HEK293 (cell line): Measurements from ENCODE around the gene CACNA1C.

Experiments
- CTCF ChIP-seq: fragments of 450-650 bp; formaldehyde crosslinking; IDR thresholded peaks from 2 replicates; pipeline ENCODE4 v1.5.1; 2016; ENCODE audit warnings: missing biosample characterization, missing genetic modification characterization
- KLF16 ChIP-seq: fragments of 450-650 bp; formaldehyde crosslinking; IDR thresholded peaks from 2 replicates; pipeline ENCODE4 v1.5.1; 2017; ENCODE audit warnings: missing biosample characterization, missing genetic modification characterization
- KLF9 ChIP-seq: fragments of 450-650 bp; formaldehyde crosslinking; IDR thresholded peaks from 2 replicates; pipeline ENCODE4 v1.5.1; 2016; ENCODE audit warnings: missing biosample characterization, missing genetic modification characterization, low read depth
- ZNF140 ChIP-seq: fragments of 450-650 bp; formaldehyde crosslinking; IDR thresholded peaks from 2 replicates; pipeline ENCODE4 v1.5.1; 2016; ENCODE audit warnings: missing biosample characterization, missing genetic modification characterization
- ZNF274 ChIP-seq, 2 experiments: fragments of 200-500 bp in 1 of 2; fragments of 450-650 bp in 1 of 2; sonication (Bioruptor generic) in 1 of 2; formaldehyde crosslinking in 1 of 2; IDR thresholded peaks; 2 replicates each; pipeline versions ENCODE4 v1.5.1 to v1.6.1; 2014 to 2016; ENCODE audit warnings: borderline replicate concordance in 1 of 2, inconsistent platforms in 1 of 2, low read length in 1 of 2, missing biosample characterization in 1 of 2, missing genetic modification characterization in 1 of 2
- ZNF292 ChIP-seq: fragments of 450-650 bp; formaldehyde crosslinking; IDR thresholded peaks from 2 replicates; pipeline ENCODE4 v1.5.1; 2016; ENCODE audit warnings: low read depth, missing biosample characterization, missing genetic modification characterization, borderline replicate concordance
- ZNF354C ChIP-seq: fragments of 450-650 bp; formaldehyde crosslinking; IDR thresholded peaks from 2 replicates; pipeline ENCODE4 v1.5.1; 2016; ENCODE audit warnings: missing biosample characterization, missing genetic modification characterization, low read depth, borderline replicate concordance
- ZNF423 ChIP-seq: fragments of 450-650 bp; formaldehyde crosslinking; IDR thresholded peaks from 2 replicates; pipeline ENCODE4 v1.5.1; 2016; ENCODE audit warnings: missing biosample characterization, missing genetic modification characterization
- ZNF658 ChIP-seq: fragments of 450-650 bp; formaldehyde crosslinking; IDR thresholded peaks from 2 replicates; pipeline ENCODE4; 2016; ENCODE audit warnings: missing biosample characterization, missing genetic modification characterization
- ZNF768 ChIP-seq: fragments of 450-650 bp; formaldehyde crosslinking; IDR thresholded peaks from 2 replicates; pipeline ENCODE4 v1.5.1; 2018; ENCODE audit warnings: missing biosample characterization, mild to moderate bottlenecking, missing genetic modification characterization
- ZSCAN23 ChIP-seq: fragments of 450-650 bp; formaldehyde crosslinking; IDR thresholded peaks from 2 replicates; pipeline ENCODE4 v1.5.1; 2016; ENCODE audit warnings: missing biosample characterization, missing genetic modification characterization
- ZSCAN30 ChIP-seq: fragments of 450-650 bp; IDR thresholded peaks from 2 replicates; pipeline ENCODE4 v1.5.1; 2018; ENCODE audit warnings: missing biosample characterization, mild to moderate bottlenecking, missing genetic modification characterization, moderate library complexity
- TF ChIP-seq, protein P1 (sequence below): fragments of 450-650 bp; formaldehyde crosslinking; IDR thresholded peaks from 2 replicates; pipeline ENCODE4 v1.5.1; 2016; ENCODE audit warnings: missing biosample characterization, missing genetic modification characterization, borderline replicate concordance

GRCh38 chr12:2117541-2117940 lies 64.8 kb downstream of the CACNA1C start:
- TF ChIP-seq ZNF658 (no peak), CTCF (tag by site-specific recombination) (no peak), ZNF768 (tag by site-specific recombination) (no peak), ZNF140 (tag by site-specific recombination) (no peak), ZNF292 (tag by site-specific recombination) (no peak), ZNF274 (IDR thresholded peaks at IDR 0.05; ENCODE audit: low read length) (no peak), ZNF274 (tag by site-specific recombination; IDR thresholded peaks at IDR 0.05; ENCODE audit: borderline replicate concordance) (no peak), ZNF423 (tag by site-specific recombination) (no peak), KLF16 (tag by site-specific recombination) (no peak), KLF9 (tag by site-specific recombination) (no peak), ZNF354C (no peak), ZSCAN30 (tag by site-specific recombination) (no peak), ZSCAN23 (tag by site-specific recombination) (no peak)
- TF ChIP-seq, protein P1, sequence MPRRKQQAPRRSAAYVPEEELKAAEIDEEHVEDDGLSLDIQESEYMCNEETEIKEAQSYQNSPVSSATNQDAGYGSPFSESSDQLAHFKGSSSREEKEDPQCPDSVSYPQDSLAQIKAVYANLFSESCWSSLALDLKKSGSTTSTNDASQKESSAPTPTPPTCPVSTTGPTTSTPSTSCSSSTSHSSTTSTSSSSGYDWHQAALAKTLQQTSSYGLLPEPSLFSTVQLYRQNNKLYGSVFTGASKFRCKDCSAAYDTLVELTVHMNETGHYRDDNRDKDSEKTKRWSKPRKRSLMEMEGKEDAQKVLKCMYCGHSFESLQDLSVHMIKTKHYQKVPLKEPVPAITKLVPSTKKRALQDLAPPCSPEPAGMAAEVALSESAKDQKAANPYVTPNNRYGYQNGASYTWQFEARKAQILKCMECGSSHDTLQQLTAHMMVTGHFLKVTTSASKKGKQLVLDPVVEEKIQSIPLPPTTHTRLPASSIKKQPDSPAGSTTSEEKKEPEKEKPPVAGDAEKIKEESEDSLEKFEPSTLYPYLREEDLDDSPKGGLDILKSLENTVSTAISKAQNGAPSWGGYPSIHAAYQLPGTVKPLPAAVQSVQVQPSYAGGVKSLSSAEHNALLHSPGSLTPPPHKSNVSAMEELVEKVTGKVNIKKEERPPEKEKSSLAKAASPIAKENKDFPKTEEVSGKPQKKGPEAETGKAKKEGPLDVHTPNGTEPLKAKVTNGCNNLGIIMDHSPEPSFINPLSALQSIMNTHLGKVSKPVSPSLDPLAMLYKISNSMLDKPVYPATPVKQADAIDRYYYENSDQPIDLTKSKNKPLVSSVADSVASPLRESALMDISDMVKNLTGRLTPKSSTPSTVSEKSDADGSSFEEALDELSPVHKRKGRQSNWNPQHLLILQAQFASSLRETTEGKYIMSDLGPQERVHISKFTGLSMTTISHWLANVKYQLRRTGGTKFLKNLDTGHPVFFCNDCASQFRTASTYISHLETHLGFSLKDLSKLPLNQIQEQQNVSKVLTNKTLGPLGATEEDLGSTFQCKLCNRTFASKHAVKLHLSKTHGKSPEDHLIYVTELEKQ: no peak
